ENCODE measurements around the gene PTPRM.

- no peak for TF ChIP-seq MAX (IDR thresholded peaks at IDR 0.05; ENCODE audit: insufficient read depth, insufficient read length)
- no peak for TF ChIP-seq CTCF (IDR thresholded peaks at IDR 0.05; ENCODE audit: extremely low read depth in 1 of 2, insufficient read depth in 1 of 2, low read depth in 1 of 2, low read length in 2 of 2)
- TF ChIP-seq POLR2A (IDR thresholded peaks at IDR 0.05; ENCODE audit: low read depth, low read length): no peak
- no peak for TF ChIP-seq EZH2 (IDR thresholded peaks at IDR 0.05; ENCODE audit: borderline replicate concordance, low read depth, low read length, severe bottlenecking)
- TF ChIP-seq MYC (IDR thresholded peaks at IDR 0.05; ENCODE audit: low read depth, low read length): no peak
- TF ChIP-seq POLR2AphosphoS5 (IDR thresholded peaks at IDR 0.05; ENCODE audit: insufficient read depth, low read depth, low read length): no peak
- no peak for TF ChIP-seq GATA2 (IDR thresholded peaks at IDR 0.05; ENCODE audit: insufficient read depth, insufficient read length, low read depth, low read length)
- TF ChIP-seq JUN (IDR thresholded peaks at IDR 0.05; ENCODE audit: borderline replicate concordance, insufficient read depth, insufficient read length, low read depth): no peak
- TF ChIP-seq FOS (IDR thresholded peaks at IDR 0.05; ENCODE audit: borderline replicate concordance, insufficient read depth, low read length): no peak
These were observed 740.8 kb downstream of the PTPRM start for GRCh38 chr18:8307960-8308359.

Data from endothelial cell of umbilical vein (primary cell).